Hematopoietic multipotent progenitor cell treated with erythropoietin and hydrocortisone succinate and interleukin-3 and kit ligand, for 4 days (in vitro differentiated cells): ENCODE data around the gene GDA.

Experiments
- DNase-seq: peaks from one replicate; pipeline ENCODE4 v3.0.0-alpha.2; 2015

GDA gene

DNA sequence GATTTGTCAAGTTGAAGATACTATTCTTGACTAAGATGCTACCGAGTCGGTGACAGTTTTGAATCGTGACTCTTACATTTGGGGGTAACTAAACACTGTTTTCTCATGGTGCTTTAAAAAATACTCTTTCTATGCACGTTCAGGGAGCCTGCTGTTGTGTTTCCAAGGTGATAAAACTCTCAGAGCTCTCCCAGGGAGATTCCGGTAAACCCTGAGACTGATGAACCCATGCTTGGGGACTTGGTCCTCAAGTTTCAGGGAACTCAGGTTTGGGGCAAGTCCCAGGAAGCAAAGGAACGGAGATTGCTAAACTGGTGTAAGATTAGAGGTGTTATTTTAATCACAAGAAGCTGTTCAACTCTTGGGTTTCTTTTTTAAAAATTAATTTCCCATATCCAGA, 1.4 kb downstream of the GDA start:
- DNase-seq: no peak

DNA sequence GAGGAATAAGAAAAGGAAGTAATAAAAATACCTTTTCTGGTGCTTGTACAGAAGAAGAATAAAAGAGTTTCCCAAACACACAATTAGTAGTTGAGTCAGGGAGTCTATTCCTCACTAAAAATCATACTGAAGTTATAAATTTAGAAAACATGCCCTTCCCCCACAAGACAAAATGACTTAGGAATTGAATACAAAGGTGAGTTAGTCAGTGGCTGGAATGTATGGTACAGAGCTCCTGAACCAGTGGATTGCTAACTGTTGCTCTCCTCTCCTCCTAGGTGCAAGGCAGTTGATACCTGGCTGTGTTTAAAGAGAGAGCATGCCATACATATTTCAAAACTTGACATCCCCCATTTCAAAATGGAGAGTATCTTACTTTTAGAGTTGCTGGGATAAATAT, 1.9 kb downstream of the GDA start:
- DNase-seq: no peak

DNA sequence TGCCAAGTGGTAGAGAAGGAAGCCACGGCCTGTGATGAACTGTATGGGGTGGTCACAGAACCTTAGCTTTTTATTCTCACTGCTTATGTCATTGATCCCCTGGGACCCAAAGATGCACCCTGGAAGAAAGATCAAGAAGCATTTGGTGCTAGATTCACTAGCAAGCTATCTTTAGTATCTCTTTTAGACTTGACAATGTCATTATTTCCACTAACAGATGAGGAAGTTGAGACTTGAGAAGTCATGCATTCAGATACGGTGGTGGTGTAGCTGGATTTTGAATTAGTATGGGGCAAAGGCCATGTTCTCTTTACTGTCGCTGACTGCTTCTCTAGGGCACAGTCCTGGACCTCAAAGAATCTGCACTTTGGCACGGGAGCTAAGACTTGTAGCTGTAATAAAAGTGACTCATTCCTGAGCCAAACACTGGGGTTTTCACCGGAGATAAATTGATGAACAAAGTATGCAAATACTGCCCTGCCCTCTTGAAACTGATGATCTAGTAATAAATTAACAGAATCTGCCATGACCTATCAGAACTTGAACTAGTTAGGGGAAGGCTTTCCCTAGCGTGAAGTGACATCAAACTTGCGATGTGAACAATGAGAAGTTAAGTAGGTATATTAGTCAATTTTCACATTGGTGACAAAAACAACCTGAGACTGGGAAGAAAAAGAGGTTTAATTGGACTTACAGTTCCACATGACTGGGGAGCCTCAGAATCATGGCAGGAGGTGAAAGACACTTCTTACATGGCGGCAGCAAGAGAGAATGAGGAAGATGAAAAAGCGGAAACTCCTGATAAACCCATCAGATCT, 5.4 kb downstream of the GDA start:
- no peak for DNase-seq

DNA sequence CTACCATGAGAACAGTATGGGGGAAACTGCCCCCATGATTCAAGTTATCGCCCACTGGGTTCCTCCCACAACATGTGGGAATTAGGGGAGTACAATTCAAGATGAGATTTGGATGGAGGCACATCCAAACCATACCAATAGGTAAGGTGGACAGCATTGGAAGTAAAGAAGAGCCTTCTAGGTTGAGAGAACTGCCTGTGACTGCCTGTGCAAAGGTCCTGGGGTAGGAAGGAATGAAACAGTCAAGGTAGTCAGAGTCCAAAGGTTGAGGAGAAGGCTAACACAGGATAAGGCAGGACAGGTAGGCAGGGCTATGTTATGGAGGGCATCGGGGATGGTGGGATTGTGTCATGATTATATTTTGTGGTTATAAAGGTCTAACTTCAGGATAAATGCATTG, 6.1 kb downstream of the GDA start:
- DNase-seq: no peak

DNA sequence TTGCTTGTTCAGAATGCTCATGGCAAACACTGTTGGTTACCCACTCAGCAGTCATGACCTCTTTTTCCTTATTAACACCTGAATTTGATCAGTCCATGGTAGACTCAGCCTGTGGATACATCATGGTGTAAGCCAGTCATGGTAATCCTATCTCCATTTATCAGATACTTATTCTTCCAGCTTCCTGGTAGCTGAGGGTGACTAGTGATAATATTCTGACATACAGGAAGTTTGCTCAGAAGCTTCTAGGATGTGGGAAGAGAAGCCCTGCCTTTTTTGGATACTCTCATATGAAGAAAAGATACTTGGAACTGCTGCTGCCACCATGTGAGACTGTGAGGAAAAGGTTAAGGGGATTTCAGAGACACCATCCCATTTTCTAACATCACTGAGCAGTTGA, 7.3 kb downstream of the GDA start:
- no peak for DNase-seq

DNA sequence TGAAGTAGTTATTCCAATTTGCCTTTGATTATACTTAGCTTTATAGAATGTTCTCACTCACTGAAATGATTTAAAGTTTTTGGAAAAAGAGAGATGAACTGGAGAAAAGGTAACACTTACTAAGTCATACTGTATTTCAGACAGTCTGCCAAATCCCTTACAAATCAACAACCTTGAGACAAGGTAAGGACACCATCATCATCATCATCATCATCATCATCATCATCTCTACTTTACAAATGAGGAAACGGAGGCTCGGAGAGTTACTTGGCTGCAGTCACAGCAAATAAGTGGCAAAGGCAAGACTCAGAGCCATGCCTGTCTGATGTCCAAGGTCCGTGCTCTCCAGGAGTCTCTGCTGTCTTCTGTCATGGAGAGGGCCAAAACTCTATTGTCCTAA, 9.4 kb downstream of the GDA start:
- no peak for DNase-seq

DNA sequence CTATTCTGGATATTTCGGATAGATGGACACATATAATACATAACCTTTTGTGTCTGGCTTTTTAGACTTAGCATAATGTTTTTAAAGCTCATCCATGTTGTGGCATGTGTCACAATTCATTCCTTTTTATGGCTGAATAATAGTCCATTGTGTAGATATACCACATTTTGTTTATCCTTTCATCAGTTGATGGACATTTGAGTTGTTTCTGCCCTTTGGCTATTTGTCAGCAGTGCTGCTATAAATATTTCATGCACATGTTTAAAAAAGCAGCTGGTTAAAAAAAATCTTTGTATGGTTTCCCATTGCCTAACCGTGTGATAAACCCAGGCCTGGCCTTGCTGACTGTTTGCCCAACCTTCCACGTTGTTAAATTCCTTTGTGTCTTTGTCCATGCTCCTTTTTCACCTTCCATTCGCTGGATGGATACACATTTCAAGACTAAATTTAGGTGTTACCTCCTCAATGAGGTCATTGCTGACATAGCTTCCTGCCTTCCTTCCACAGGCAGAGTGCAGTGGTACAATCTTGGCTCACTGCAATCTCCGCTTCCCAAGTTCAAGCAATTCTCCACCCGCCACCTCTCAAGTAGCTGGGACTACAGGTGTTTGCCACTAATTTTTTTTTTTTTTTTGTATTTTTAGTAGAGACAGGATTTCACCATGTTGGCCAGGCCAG, 11.3 kb downstream of the GDA start:
- no peak for DNase-seq

DNA sequence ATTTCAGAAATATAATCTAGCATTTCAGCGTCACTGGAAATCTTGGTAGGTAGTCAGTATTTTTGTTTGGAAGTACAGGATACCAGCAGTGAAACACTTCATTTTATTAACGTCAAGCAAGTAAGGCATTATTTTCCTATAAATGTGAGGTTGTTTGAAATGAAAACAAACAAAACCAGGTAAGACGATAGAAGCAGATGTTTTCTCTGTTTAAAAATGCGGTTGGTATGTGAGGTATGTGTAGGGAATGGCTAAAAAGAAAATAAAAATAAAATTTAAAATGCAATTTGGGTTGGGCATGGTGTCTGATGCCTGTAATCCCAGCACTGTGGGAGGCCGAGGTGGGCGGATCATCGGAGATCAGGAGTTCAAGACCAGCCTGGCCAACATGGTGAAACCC, 16.1 kb downstream of the GDA start:
- no peak for DNase-seq

DNA sequence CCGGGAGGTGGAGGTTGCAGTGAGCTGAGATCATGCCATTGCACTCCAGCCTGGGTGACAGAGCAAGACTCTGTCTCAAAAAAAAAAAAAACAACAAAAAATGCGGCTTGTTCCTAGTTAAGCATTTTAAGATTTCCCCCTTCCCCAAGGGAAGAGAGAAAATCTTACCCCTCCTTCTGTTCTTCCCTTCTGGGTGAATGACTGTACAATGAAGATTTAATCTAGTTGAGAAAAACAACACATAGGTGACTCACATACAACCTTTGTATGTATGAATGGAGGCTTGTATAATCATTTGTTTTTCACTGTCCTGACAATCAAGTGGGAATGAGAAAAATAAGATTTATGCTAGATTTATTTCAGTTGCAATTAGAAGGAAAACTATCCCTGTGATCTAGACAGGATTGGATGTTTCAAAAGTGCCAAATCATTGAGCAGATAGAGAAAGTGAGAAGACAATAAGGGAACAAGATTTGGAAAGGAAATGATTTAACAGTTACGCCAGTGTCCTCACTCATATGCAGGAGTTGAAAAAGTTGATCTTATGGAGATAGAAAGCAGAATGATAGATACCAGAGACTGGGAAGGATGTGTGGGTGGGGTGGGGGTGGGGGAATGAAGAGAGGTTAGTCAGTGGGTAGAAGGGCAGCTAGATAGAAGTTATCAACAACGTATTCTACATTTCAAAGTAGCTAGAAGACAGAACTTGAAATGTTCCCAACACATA, 16.7 kb downstream of the GDA start:
- no peak for DNase-seq

DNA sequence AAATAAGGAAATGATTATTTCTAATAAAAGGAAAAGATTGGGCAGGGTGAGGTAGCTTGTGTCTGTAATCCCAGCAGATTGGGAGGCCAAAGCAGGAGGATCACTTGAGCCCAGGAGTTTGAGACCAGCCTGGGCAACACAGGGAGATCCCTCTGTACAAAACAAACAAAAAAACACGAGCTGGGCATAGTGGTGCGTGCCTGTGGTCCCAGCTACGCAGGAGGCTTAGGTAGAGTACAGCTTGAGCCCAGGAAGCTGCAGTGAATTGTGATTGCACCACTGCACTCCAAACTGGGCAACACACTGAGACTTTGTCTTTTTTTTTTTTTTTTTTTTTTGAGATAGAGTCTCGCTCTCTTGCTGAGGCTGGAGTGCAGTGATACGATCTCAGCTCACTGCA, 18.8 kb downstream of the GDA start:
- no peak for DNase-seq

DNA sequence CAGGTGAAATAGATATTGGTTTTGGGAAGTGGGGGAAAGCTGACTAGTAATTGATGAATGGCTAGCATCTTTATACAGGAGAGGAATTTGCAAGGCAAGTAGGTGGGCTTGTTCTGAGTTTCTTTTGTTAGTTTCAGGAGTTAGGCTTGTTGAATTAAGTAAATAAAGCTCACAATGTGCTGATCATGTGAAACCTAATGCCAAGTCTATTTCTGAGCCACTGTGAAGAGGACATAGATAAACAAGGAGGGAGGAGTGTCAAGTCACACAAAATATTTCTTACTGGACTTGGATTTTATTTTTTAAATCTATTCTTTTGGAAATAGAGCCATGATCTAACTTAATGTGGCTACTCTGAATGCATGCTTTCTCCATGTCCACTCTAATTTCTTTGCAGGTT, 19.9 kb downstream of the GDA start:
- no peak for DNase-seq

DNA sequence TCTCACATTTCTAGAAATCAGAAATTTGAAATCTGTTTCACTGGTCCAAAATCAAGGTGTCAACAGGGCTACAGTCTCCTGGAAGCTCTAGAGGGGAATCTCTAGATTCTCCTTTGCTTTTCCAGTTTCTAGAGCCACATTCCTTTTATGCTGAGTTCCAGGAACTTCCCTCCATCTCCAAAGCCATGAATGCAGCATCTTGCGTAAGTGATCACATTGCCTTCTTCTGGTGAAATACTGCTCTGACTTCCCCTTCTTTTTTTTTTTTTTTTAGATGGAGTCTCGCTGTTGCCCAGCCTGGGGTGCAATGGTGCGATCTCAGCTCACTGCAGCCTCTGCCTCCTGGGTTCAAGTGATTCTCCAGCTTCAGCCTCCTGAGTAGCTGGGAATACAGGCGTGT, 23.8 kb downstream of the GDA start:
- no peak for DNase-seq

DNA sequence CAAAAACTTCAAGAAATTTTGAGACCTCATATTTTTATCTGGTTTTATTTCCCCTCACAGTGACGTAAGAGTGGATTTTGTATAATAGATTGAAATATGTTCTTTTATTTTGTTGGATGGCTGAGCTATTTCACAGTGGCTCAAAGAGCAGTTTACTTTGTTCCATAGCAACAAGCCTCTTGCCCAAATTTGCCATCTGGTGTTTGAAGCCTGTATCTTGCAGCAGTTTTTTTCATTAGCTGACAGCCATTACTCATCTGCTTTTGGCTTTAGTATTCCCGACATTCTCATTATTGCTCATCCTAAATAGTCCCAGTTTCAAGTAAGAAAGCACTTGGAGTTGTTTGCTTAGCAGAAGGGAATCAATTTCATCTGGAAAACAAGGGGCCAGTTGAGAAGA, 36.3 kb downstream of the GDA start:
- no peak for DNase-seq

DNA sequence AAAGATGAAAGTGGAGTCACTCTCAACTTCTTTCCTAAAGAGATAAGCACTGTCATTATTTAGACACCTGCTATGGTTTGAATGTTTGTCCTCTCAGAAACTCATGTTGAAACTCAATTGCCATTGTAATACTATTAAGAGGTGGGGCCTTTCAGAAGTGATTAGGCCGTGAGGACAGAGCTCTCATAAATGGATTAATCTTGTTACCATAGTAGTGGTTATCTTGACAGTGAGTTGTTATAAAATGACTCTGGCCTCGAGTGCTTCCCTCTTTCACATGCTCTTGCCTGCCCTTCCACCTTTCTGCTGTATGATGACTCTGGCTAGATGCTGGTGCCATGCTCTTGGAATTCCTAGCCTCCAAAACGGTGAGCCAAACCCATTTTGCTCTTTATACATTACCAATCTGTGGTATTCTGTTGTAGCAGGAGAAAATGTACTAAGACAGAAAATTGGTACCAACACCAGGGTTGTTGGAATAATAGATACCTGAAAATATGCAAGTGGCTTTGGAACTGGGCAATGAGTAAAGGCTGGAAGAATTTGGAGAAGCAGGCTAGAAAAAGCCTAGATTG, 38.0 kb downstream of the GDA start:
- DNase-seq: no peak

DNA sequence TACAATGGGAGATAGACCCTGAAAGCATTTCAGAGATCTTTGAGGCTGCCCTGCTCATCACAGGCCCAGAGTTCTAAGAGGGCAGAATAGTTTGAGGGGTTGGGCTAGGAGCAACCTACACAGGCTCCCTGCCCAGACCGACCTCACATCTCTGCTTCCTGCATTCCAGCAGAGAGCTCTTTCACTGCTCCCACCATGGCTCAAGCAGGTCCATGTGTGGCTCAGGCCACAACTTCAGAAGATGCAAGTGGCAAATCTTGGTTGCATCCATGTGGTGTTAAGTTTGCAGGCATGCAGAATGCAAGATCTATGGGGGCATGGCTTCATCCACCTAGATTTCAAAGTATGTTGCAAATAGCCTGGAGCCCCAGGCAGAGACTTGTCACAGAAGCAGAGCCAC, 39.0 kb downstream of the GDA start:
- DNase-seq: no peak

DNA sequence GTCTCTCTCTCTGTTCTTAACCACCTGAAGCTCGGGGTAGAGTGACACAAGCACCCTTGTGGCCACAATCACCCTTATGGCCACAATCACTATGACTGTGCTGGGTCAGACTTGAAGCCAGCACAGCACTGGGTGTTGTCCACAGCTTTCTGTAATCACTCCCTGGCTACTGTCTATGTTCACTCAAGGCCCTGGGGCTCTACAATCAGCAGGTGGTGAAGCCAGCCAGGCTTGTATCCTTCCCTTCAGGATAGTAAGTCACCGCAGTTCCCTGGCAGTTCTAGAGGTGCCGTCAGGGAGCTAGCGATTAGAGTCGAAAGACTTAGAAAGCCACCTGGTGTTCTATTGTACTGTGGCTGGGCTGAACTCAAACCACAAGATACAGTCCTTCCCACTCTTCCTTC, 44.2 kb downstream of the GDA start:
- DNase-seq: peak; percentile 43

DNA sequence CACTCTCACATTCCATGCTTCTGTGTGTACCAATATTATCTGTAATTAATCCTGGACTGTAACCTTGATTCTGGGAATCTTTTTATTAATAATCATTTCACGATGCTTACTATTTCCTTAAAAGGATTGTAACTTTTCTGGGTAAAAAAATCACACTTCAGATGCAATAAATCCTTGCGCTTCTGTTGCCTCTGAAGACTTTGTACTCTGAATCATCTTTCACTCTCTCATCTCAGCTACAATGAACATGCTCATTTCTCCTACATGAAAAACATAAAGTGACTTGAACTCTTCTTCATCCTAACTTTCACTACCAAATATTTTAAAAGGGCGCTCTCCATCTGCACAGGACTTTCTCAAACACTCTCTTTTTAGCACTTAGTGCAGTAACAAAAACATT, 50.0 kb downstream of the GDA start:
- no peak for DNase-seq

DNA sequence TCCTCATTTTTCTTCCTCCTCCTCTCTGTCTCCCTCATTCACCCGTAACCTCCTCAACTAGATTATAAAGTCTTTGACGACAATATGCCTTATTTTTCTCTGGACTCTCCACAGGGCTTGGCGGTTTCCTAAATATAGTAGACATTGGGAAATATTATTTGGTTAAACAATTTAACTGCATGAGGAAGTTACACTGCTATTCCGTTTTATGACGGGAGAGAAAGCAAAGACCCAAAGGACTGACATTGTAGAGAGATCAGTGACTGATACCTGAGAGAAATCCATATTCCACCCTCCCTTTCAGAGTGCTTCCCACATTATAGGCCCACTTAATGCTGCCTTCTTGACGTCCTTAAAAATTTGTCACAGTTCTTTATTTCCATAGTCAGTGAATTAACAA, 51.2 kb downstream of the GDA start:
- no peak for DNase-seq

DNA sequence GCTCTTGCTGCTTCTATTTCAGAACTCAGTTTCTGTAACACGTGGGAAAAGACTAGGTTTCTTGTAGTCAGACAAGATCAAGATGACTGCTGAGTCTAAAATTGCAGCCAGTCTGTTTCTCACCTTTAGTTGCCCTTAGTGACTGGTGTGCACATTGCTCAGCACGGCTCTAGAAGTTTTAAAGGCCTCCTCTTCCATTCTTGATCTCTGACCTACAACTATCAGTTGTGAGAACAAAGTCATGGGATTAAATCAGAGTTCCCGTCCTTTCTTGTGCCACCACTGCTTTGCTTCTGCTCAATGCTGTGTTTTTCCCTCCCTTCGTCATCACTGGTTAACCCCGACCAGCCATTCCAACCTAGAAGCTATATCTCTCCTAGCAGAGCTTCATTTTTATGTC, 52.8 kb downstream of the GDA start:
- DNase-seq: no peak

DNA sequence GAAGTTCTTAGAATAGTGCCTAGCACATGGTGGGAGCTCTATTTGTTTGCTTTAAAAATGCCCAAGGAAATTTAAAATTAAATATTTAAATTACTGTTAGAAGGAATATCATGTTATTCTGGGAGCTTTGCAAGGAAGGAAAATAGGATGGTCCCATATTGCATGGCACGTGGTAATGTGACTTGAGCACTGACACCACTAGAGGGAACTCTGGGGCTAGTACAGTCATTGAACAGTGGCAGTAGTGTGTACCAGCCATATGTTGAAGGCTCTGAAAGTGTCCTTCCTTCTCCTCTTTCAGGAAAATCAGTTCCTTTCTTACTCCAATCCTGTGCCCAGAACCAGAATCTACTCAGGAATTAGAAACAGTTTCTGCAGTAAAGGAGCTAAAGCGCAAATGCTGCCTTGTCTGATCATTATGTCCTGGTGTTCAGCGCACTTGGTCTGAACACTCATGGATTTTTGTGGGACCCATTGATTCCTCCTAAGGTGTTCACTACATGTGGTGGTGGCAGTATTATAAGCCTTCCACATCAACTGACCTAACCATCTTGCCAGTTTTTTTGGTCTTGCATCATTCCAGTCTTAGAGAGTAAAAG, 54.1 kb downstream of the GDA start:
- DNase-seq: peak; percentile 50

DNA sequence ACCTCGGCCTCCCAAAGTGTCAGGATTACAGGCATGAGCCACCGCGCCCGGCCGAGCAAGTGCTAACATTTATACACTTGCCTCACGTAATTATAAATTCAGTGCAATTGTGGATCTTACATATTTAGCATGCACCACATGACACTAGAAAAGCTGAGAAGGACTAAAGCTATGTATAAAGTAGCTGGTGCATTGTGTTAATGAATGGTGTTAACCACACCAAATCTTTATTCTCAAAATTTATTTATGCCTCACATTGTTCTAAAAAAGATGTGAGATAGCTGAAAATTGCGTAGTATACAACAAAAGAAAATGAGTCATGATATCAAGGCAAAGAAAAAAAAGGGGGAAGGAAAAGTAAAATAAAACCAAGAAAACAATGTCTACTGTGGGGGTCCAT, 54.8 kb downstream of the GDA start:
- no peak for DNase-seq

DNA sequence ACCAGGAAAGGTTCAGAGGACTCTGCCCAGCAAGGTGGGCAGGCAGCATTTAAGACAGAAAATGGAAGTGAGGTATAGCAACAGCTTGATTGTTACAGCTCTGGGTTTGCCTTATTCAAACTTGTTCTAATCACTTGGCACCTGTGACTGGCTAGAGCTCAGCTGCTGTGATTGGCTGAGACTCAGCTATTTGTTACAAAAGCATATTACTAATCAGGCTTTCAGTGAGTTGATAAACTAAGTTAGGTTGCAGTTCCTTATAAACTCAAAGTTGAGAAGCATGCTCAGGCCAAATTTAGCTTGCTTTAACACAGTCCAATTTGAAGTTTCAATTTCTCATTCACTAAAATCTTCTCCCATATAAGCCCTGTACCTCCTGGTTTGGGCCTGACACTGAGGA, 56.3 kb downstream of the GDA start:
- peak; percentile 4 for DNase-seq

DNA sequence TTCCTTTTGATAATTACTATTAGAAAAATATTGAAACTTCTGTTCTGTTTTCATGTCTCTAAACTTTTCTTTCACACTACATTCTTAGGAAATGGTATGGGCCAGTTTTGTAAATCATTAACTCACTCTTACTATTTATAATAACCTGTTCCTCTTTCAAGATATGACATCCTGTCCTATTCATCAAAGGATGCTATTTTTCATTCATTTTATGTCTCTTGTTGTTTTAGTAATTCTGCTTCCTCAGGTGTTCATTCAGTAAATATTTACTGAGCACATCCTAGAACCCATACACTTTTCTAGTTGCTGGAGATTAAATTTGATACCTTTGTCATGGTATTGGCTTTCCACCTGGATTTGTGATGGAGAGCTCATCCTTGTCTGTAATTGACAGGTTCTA, 58.0 kb downstream of the GDA start:
- DNase-seq: no peak
